ACHN (cell line): Measurements from ENCODE around the gene ACSS3.

Experiments
- DNase-seq: peaks from one replicate; pipeline ENCODE4 v3.0.0-alpha.2; 2015
- in situ Hi-C: cut with HindIII; loops from 2 replicates; pipeline ENCODE4 v1.10.0; 2017; ENCODE audit warnings: low sequenced_read_pairs, low pct_ligation_motif_present, low pct_unique_long_range_greater_than_20kb

Gene ACSS3

DNA sequence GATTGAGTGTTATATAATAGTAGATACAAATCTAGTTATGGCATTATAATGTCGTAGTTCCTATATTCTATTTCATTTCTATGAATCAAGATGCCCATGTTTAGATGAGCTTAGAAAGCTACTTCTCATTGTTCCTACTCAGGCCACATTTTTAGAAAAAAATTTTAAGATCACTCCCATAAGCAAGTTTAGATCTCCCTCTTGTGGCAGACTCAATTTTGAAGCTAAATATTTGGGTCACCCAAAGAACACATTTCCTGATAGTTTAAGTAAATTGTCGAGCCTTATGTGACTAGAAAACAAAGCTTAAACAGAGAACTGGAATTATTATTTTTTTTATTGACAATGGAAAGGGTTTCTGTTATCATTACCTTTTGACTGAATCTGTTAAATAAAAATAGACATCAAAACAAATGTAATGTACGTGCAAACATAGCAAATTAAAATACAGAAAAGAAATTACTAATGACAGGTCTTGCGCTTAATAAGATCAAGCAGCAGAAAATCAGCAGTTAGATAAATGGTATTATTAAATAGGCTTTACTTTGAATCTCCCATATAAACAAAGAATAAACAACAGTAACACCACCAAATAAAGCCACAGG lies 180.2 kb downstream of the ACSS3 start:
- in situ Hi-C loops: no loop called here
- peak; percentile 83 for DNase-seq

DNA sequence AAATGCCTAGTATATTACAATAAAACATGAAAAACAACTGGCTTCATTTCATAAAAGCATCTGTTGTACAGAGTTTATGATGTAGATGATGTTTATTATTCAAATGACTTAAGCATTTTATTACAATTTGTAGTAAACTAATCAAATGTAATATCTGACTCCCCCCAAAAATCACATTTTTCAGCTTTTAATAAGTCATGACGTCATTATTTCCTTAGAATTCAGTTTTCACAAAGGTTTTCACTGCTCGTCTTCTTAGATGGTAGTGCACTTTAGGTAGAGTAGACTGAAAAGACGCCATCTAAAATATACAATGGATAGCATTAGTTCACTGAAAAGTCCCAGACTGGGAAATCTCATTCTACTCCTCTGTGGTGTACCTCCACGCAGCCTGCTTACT lies 181.5 kb downstream of the ACSS3 start:
- no peak for DNase-seq
- in situ Hi-C loops: no loop called here

DNA sequence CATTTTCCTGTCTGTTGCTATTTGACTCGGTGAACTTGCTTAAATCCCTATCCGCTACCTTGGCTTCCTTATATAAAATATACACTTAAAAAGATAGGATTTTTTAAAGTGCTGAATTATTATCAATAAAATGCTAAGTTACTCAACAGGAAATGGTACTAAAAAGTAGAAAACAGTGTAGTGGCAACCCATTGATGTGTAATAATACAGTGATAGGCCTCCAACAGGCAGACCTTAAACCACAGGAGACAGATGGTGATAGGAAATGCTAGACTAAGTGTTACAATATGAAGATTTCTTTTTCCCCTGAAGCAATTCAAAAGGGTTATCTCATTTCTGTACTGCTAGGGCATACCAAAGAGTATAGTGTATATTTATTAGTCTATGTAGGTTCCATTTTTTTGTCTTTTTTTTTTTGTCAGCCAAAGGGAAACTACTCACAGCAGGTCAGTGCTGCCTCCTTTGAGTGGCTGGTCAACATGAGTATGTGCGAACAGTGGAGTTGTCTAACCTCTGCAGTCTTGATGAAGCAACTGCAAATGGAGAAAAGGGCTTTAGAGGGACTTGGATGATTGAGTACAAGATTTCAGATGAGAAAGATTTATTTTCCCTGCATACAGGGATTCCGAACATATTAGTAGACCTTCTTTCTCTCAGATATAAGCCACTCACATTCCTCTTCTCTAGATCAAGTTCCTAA lies 183.8 kb downstream of the ACSS3 start:
- no peak for DNase-seq
- in situ Hi-C loops: no loop called here

DNA sequence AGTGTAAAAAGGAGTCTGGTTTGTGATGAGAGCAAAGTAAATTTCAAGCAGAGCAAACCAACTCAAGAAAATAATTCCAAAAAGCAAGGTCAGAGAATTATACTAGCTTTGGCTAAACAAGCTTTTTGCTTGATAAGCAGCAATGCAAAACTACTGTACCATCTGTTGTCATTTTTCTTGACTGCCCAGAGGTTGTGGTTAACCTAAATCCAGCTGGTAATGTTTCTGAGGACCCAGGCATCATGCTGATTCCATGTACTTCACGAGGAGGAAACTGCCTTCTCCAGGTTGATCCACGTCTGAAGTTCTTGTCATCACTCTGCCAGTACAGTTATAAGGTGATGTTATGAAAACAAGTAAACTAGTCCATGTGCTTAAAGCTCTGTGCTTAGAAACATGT lies 185.2 kb downstream of the ACSS3 start:
- in situ Hi-C loops: no loop called here

DNA sequence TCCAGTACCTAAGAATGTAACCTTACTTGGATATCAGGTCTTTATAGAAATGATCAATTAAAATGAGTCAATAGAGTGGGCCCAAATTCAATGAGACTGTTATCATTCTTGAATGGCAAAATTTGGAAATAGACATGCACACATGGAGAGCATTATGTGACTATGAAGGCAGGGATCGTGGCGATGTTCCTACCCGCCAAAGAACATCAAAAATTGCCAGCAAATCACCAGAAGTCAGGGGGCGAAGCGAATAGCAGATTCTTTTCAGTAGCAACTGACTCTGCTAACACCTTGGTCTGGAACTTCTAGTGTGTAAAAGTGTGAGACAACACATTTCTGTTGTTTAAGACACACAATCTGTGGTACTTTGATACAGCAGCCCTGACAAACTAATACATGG lies 192.5 kb downstream of the ACSS3 start:
- no peak for DNase-seq
- in situ Hi-C loops: no loop called here

More for the DNA sequence above, 185.2 kb downstream of the ACSS3 start:
- DNase-seq: no peak

DNA sequence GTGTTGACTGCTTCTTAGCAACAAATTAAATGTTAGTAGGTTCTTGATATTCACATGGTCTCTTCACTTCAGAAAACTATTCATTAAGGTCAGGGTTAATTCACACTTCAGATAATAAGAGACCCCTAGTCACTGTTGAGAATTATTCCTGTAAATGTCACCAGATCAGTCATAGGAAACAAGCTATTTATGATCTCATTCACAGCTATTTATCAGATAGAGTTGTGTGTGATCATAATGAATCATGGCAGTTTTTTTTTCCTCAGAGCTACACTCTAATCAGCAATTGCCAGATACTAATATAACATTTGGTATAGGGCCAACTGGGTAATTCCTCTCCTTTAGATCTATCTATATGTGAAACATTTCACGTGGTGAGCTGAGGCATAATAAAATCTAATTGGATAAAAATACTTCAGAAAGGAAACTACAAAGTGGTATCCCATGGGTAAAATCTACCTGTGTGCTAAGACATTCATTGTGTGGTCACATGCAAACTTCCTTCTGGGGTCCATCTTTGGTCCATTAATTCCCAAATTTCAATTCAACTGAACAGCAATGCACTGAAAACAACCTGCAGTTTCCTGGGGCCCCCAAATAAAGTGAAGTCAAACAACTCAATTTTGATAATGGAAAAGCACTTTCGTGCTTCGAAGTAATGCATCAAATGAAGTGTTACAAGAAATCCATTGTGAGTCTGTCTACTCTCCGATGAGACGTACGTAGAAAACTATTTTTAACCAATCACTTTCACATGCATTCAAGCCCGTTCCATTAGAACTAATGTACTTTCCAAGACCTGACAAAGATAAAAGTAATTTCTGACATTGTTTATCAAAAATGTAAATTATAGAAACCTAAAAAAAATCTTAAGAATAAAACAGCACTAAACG lies 197.0 kb downstream of the ACSS3 start:
- in situ Hi-C loops: no loop called here
- DNase-seq: no peak

DNA sequence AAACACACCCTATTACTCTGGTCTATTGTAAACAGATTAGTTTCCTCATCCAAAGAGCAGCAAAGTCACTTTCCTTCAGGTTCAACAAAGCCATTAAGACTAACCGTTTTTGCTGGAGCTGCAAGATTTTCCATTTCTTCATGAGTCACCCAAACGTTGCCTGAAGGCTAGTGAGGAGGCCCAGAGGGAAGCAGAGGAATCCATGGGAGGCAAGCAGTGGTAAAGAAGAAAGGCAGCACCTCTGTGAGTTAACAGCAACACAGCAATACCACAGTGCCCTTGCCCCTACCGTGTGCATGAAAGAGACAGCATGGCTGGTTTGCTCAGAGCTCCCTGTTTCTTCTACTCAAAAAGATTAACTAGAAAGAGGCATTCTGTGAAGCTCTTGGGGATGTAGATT lies 206.3 kb downstream of the ACSS3 start:
- in situ Hi-C loops: no loop called here
- DNase-seq: no peak

DNA sequence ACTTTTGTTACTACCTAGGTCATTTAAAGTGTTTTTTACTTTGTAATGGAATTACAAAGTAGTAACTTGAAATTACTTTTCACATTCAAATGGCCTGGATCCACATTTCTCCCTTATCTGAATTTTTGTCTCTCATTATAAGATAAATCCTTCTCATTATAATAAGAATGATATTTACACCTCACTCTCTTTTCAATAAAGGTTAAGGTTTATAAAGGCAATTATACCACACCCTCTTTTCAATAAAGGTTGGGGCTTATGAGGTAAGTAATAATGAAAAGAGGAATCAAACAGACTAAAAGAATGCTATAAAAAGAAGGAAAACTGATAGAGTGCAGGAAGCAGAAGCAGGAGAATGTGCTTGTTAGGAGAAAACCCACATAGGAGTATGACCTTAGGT lies 210.8 kb downstream of the ACSS3 start:
- in situ Hi-C loops: no loop called here

DNA sequence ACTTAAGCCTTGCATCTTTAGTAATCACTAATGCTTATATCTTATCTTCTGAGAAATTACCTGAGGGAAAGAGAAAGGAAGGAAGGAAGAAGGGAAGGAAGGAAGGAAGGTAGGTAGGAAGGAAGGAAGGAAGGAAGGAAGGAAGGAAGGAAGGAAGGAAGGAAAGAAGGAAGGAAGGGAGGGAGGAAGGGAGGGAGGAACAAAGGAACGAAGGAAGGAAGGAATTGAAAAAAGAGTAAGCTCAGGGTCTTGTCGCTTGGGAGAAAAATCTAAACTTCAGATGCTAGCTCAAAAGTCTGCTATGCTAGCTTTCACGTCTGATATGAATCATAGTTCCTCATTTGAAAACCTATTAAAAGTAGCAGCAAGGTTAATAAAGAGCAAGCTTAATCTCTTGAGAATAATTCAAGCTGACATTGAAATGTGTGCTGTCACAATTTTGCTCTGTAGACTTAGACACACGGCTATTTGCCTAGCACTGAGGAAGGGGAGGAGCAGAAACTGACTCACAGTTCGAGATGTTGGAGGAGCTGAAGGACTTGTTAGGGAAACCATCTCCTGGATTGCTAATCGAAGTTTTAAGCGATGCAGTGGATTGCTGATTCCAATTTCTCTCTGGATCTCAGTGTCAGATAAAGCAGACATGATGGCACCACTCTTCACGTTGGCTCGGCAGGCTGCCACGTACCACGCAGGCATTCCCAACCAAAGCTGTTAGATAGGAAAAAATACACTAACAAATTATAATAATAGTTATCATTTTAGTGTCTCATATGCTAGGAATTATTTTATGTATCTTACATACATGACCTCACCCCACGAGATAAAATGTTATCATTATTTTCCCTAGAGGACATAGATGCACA lies 216.7 kb downstream of the ACSS3 start:
- no peak for DNase-seq
- in situ Hi-C loops: no loop called here

More for the DNA sequence above, 210.8 kb downstream of the ACSS3 start:
- no peak for DNase-seq

DNA sequence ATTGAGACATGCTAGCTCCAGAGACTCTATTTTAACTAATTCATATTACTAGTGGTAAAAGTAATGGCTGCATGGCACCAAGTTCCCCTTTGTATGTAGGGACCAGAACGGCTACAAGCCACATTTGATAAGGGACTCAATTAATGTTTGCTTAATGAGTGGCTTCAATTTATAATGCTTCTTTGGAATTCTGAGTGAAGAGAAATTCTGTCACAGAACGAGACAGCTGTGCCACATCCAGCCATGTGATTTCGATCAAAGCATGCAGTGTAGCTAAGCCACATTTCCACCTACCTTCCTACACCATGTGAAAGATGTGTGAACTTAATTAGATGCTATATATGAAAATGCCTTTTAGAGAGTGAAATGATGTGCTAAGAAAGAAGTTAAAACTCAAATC lies 217.4 kb downstream of the ACSS3 start:
- in situ Hi-C loops: no loop called here
- no peak for DNase-seq

DNA sequence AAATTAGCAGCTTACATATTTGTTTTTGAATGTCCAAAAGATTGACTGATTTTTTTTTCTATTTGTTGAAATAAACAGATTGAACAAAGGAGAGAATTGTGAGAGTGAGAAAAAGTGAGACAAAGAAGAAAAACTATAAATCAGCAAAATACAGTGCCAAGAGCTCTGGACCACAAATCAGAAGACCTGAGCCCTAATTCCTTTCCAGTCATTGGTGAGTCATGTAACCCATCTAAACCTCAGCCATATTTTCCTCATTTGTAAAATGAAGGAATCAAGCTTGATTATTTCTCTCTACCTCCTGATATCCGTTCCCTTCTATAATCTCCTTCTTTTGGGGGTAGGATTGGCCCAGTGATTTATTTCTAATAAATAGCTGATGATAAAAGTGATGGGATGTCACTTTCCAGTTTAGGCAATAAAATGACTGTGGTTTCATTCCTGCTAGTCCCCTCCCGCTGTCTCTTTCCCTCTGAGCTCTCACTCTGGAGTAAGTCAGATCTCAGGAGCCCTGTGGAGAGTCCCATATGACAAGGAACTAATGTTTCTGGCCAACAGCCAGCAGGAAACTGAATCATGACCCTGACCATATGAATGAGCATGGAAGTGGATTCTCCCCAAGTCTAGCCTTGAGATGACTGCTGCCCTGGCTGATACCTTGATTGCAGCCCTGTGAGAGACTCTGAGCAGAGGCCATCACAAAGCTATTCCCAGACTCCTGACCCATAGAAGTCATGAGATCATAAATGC lies 218.9 kb downstream of the ACSS3 start:
- in situ Hi-C loops: no loop called here
- DNase-seq: peak; percentile 41

DNA sequence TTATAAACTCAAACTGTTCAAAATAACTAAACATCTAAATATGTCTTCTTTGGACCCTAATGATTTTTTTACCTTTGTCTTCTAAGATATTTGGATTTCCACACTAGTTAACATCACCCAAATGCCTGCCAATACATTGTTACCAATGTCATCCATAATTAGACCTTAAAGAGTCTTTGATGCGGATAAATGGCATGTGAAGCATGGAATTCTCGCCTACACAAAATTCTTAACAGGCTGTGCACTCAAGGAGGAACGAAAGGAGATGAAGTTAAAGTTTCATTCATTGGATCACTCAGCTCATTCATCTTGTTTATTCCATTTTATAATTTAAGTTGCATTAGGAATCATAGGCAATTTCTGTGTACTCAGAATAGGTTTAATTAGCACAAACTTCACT lies 219.7 kb downstream of the ACSS3 start:
- in situ Hi-C loops: no loop called here
- DNase-seq: no peak

DNA sequence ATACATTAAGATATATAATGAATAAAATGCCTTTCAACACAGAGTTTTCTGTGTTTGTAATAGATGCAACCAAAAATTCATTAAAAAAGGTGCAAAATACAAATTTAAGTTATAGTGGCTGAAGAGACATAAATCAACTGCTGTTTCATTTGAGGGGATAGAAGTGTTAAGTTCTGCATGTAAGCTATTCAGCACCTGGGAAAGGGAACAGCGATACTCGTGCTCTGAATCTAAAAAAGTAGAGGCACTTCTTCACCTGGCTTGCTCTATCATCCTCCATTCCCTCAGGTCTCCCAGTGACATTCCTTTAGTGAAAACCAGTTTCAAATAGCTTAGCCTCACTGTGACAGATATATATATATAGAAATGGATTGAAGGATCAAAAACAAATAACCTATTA lies 222.6 kb downstream of the ACSS3 start:
- in situ Hi-C loops: no loop called here

DNA sequence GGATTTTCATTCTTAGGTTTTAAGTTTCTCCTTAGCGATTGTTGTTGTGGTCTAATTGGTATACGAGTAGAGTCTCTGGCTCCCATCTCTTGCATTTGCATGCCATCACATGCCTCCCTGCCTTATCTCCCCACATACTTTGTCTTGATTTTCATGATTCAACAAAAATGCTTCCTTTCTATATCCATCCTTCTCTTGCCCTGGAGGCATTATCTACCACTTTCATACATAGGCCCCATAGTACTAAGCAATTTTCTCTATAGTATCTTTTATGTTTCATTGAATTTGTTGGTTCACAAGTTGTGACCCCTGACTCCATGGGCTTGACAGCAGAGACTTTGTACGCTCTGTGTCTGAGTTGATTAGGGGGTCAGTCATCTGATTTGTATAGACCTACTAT lies 226.1 kb downstream of the ACSS3 start:
- in situ Hi-C loops: no loop called here
- DNase-seq: no peak

More for the DNA sequence above, 222.6 kb downstream of the ACSS3 start:
- peak; percentile 7 for DNase-seq
